MCF 10A (cell line): ENCODE results near the gene PCDHB11. TPM values are rescaled to one million over a fixed set of nuclear protein-coding genes. Genes with fewer than 3 reads are reported as not detected.
A peak's percentile ranks its signal among the peaks of the same experiment; 100 is the strongest.
"Not testable (repeated sequence)": the region's sequence is repeated elsewhere in the genome, so short reads cannot be mapped to it uniquely, and the experiment has no call there.

Experiments
- BruUV-seq: library from RNA; stranded (reverse); fragments of 400-500 nt; replicated peaks from 2 replicates; lab custom pipeline; 2021; lab: Mats Ljungman, UMichigan
- CTCF ChIA-PET: fragments of 300-600 bp; sonication (Branson Sonifier 250); formaldehyde crosslinking; extraction: SDS; loops from one replicate; lab custom pipeline; 2021; ENCODE audit warnings: antibody characterized with exemption, inconsistent platforms; lab: Yijun Ruan, JAX
- POLR2A ChIA-PET: fragments of 300-600, 350-650 bp; sonication (Branson Sonifier 250); formaldehyde crosslinking; extraction: SDS; loops from one replicate; lab custom pipeline; 2020; ENCODE audit warnings: antibody characterized with exemption, inconsistent platforms; lab: Yijun Ruan, JAX
- DNase-seq: peaks from one replicate; pipeline ENCODE4 v3.0.0-alpha.2; 2018; ENCODE audit not compliant: unreplicated experiment
- H3K27ac Mint-ChIP-seq: one replicate; pipeline ENCODE4 v1.8.0; 2022; ENCODE audit warnings: mild to moderate bottlenecking, low read depth, mixed read lengths; ENCODE audit not compliant: unreplicated experiment
- H3K27me3 Mint-ChIP-seq: one replicate; pipeline ENCODE4 v1.8.0; 2022; ENCODE audit warnings: mixed read lengths; ENCODE audit not compliant: insufficient read depth, unreplicated experiment
- H3K36me3 Mint-ChIP-seq: one replicate; pipeline ENCODE4 v1.8.0; 2022; ENCODE audit warnings: mild to moderate bottlenecking, moderate library complexity, mixed read lengths; ENCODE audit not compliant: insufficient read depth, unreplicated experiment
- H3K4me1 Mint-ChIP-seq: one replicate; pipeline ENCODE4 v1.8.0; 2022; ENCODE audit warnings: mixed read lengths; ENCODE audit not compliant: insufficient read depth, unreplicated experiment
- H3K4me3 Mint-ChIP-seq: one replicate; pipeline ENCODE4 v1.8.0; 2022; ENCODE audit warnings: mild to moderate bottlenecking, moderate library complexity, mixed read lengths; ENCODE audit not compliant: unreplicated experiment
- H3K9me3 Mint-ChIP-seq: one replicate; pipeline ENCODE4 v1.8.0; 2022; ENCODE audit warnings: mixed read lengths; ENCODE audit not compliant: unreplicated experiment
- CTCF ChIP-seq: fragments of 200-600 bp; IDR thresholded peaks from one replicate; pipeline ENCODE4 v1.8.0; 2022; ENCODE audit warnings: antibody characterized with exemption, mild to moderate bottlenecking; ENCODE audit not compliant: unreplicated experiment
- intact Hi-C: fragments of 100-400 bp; cut with micrococcal nuclease; formaldehyde crosslinking; loops from 2 replicates; pipeline ENCODE4 v1.14.1; 2022
- total RNA-seq: library from RNA; stranded (reverse); gene quantifications from 2 replicates; pipeline ENCODE4 v1.2.3, GENCODE V29; 2022

Gene PCDHB11
- total RNA-seq, 1 experiment from 2014 or later, result 0.75 TPM

- no peak overlapping the region for H3K27ac Mint-ChIP-seq
Measured at GRCh38 chr5:141180313-141180712, 19.1 kb upstream of the PCDHB11 start.

GRCh38 chr5:141182248-141182647, 17.2 kb upstream of the PCDHB11 start, which contains the start of gene PCDHB16:
Gene PCDHB16, plus strand, starts transcription at chr5:141182387. Its CDS starts 173 bp downstream, at chr5:141182560.
- ChIA-PET CTCF (interaction anchor here (0.6 to 2.0 kb wide), 13 partner anchors 10 to 613 kb away, joined by 3 to 14 read pairs (median 5); partner anchors contain the start of genes PCDHB10, PCDHB11, PCDHB14 and PCDHB3), POLR2A (interaction anchor here (0.8 kb wide), 1 partner anchor 138 kb away, joined by 3 read pairs; the partner anchor contains the start of gene TAF7)
- H3K27me3 Mint-ChIP-seq, result no peaks in the 10 kb centered on the region
- H3K4me3 Mint-ChIP-seq, result peak within 1 kb of the TSS; percentile 83
- H3K27ac Mint-ChIP-seq, result peak within 1 kb of the TSS; percentile 83
- TF ChIP-seq CTCF, result peak; percentile 30
- peaks cover 27% of the 10 kb centered on the region for H3K9me3 Mint-ChIP-seq
- intact Hi-C loops, result no loop called here
- peak; percentile 68 for DNase-seq
- BruUV-seq, result no TSS peak
- H3K4me1 Mint-ChIP-seq, result peaks cover 6% of the 10 kb centered on the region
- peaks cover 13% of the 10 kb centered on the region for H3K36me3 Mint-ChIP-seq

More at GRCh38 chr5:141180313-141180712, 19.1 kb upstream of the PCDHB11 start:
- no peaks in the 10 kb centered on the region for H3K27me3 Mint-ChIP-seq
- intact Hi-C loops, result no loop called here
- ChIA-PET CTCF (no interaction called here), POLR2A (no interaction called here)
- H3K4me3 Mint-ChIP-seq, result no peak overlapping the region
- BruUV-seq, result no TSS peak
- no peaks in the 10 kb centered on the region for H3K4me1 Mint-ChIP-seq
- H3K36me3 Mint-ChIP-seq, result peaks cover 13% of the 10 kb centered on the region
- TF ChIP-seq CTCF, result no peak
- peaks cover 14% of the 10 kb centered on the region for H3K9me3 Mint-ChIP-seq
- DNase-seq, result no peak

GRCh38 chr5:141184117-141184855, 15.1 kb upstream of the PCDHB11 start:
- intact Hi-C loops, DNase-seq, BruUV-seq, POLR2A ChIA-PET, H3K27ac Mint-ChIP-seq, H3K4me3 Mint-ChIP-seq, H3K4me1 Mint-ChIP-seq, H3K27me3 Mint-ChIP-seq: not testable (repeated sequence)
- CTCF ChIA-PET, result interaction anchor here (0.5 kb wide), 1 partner anchor 334 kb away, joined by 3 read pairs; no protein-coding TSS in a partner anchor
- Mint-ChIP-seq H3K36me3 (peaks cover 13% of the 10 kb centered on the region), H3K9me3 (peaks cover 35% of the 10 kb centered on the region)

GRCh38 chr5:141186897-141187512, 12.4 kb upstream of the PCDHB11 start, which contains the start of gene PCDHB9:
Gene PCDHB9, plus strand, starts transcription at chr5:141187161. Its CDS starts 158 bp downstream, at chr5:141187319.
- BruUV-seq, result TSS peak; percentile 14
- H3K9me3 Mint-ChIP-seq, result peaks cover 41% of the 10 kb centered on the region
- H3K4me1 Mint-ChIP-seq, result peaks cover 7% of the 10 kb centered on the region
- no peaks in the 10 kb centered on the region for H3K27me3 Mint-ChIP-seq
- peak within 1 kb of the TSS; percentile 73 for H3K4me3 Mint-ChIP-seq
- peak; percentile 33 for DNase-seq
- intact Hi-C loops, result no loop called here
- TF ChIP-seq CTCF, result peak; percentile 41
- H3K36me3 Mint-ChIP-seq, result peaks cover 18% of the 10 kb centered on the region
- CTCF ChIA-PET, result interaction anchor here (0.6 to 1.5 kb wide), 18 partner anchors 9 to 380 kb away, joined by 3 to 7 read pairs (median 4); partner anchors contain the start of genes PCDHB14, PCDHB8 and PCDHGA12
- H3K27ac Mint-ChIP-seq, result peak within 1 kb of the TSS; percentile 73
- POLR2A ChIA-PET, result interaction anchor here (0.6 to 1.3 kb wide), 3 partner anchors 320 to 446 kb away, joined by 3 to 4 read pairs (median 3); no protein-coding TSS in a partner anchor

GRCh38 chr5:141188682-141189081, 10.7 kb upstream of the PCDHB11 start:
- H3K4me3 Mint-ChIP-seq, CTCF ChIA-PET, H3K27me3 Mint-ChIP-seq, H3K27ac Mint-ChIP-seq, BruUV-seq, POLR2A ChIA-PET, intact Hi-C loops, DNase-seq: not testable (repeated sequence)
- Mint-ChIP-seq H3K9me3 (peaks cover 50% of the 10 kb centered on the region), H3K36me3 (peaks cover 19% of the 10 kb centered on the region), H3K4me1 (peaks cover 12% of the 10 kb centered on the region)

GRCh38 chr5:141189131-141189530, 10.3 kb upstream of the PCDHB11 start:
- peaks cover 12% of the 10 kb centered on the region for H3K4me1 Mint-ChIP-seq
- H3K27ac Mint-ChIP-seq, H3K27me3 Mint-ChIP-seq, CTCF ChIA-PET, H3K4me3 Mint-ChIP-seq, DNase-seq, BruUV-seq, POLR2A ChIA-PET, intact Hi-C loops: not testable (repeated sequence)
- H3K9me3 Mint-ChIP-seq, result peaks cover 50% of the 10 kb centered on the region
- H3K36me3 Mint-ChIP-seq, result peaks cover 18% of the 10 kb centered on the region
